Hematopoietic multipotent progenitor cell treated with erythropoietin and hydrocortisone succinate and interleukin-3 and kit ligand, for 8 days (in vitro differentiated cells): ENCODE results near the gene FLYWCH1.

Source experiments
- DNase-seq: peaks from one replicate; pipeline ENCODE4 v3.0.0-alpha.2; 2015

Gene FLYWCH1

GRCh38 chr16:2911638-2912329 lies at the start of gene FLYWCH1:
Gene FLYWCH1, plus strand, starts transcription at chr16:2911931. Its CDS starts 17,755 bp downstream, at chr16:2929686.
- peak; percentile 98 for DNase-seq

DNA sequence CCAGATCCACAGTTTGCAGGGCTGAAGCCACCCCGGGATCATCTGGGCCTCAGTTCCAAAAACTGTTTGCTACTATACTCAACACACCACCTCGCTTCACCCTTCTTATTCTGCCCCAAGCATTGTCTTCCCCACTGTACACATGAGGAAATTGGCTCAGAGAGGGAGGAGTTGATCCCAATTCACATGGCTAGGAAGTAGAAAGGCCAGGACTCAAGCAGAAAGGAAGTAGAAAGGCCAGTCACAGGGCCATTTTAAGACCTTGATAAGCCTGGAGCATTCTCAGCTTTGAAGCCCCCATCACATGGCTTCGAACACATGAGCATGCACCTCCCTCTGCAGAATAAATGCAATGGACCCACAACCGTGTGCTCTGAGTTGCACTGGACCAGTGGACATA lies 46.1 kb upstream of the FLYWCH1 start:
- DNase-seq = no peak

- DNase-seq = no peak
These were observed 45.3 kb upstream of the FLYWCH1 start for GRCh38 chr16:2866431-2866830.

- DNase-seq = no peak
These were observed 44.1 kb upstream of the FLYWCH1 start for GRCh38 chr16:2867661-2867986.

DNA sequence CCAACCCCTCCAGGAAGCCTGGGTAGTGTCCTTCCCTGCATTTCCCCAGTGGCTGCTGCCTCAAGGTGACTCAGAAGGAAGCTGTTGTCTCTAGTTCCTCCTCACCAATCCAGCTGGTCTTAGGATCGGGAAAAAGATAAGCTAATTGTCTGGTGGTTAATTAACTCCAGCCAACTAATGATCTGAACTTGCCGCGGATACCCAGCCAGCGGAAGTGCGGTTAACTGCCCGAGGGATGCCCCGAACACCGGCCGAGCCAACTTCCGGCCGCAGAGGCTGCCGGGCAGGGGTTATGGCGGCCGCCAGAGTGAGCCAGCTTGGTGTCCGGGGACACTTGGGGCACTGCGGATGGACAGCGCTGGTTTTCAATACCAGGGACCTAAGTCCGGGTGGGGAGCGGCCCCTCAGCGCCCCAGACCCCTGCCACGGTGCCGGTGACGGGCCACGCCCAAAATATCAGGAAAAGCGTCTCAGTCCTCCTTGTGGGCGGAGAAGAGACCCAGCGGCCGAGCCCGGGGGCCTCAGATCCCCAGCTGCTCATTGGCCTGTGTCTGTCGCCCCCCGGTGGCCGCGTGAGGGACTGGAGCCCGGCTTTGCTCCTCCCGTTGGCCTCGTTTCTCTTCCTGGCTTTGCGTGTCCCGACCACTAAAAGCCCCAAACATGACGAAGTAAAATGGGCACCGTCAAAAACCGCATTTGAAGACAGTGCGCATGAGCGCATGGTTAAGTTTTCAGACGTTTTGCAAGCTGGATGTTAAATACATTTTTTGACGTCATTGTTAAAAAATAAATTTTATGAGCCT lies 43.5 kb upstream of the FLYWCH1 start:
- peak; percentile 96 for DNase-seq

GRCh38 chr16:2871926-2872325 lies 39.8 kb upstream of the FLYWCH1 start:
- no peak for DNase-seq

- no peak for DNase-seq
These were observed 37.5 kb upstream of the FLYWCH1 start for GRCh38 chr16:2874032-2874911.

- peak; percentile 81 for DNase-seq
These were observed 36.8 kb upstream of the FLYWCH1 start for GRCh38 chr16:2874912-2875362.

DNA sequence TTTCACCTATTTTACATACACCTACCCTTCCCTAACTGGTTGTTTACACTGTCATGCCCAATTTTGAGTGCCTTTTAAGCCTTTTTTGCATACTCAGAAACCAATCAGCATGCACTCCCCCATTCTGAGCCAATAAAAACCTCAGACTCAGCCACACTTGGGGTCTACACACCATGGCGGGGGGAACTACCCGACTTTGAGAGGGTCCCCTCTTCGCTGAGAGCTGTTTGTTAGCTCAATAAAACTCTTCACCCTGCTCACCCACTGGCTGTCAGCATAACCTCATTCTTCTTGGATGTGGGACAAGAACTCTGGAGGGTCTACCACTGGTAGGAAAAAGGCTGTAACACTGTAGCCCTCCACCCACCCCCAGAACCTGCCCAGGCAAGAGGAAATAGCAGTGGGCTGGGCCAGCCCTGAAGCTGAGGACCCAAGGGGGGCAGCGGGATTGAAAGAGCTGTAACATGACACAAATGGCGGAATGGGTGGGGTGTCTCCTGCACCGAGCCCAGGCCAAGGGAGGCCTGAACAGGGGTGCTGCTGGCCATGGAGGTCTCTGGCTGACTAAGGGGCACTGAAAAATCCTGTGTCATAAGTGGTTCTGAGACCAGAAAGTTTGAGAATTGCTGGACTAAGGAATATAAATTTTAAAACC lies 31.8 kb upstream of the FLYWCH1 start:
- no peak for DNase-seq

DNA sequence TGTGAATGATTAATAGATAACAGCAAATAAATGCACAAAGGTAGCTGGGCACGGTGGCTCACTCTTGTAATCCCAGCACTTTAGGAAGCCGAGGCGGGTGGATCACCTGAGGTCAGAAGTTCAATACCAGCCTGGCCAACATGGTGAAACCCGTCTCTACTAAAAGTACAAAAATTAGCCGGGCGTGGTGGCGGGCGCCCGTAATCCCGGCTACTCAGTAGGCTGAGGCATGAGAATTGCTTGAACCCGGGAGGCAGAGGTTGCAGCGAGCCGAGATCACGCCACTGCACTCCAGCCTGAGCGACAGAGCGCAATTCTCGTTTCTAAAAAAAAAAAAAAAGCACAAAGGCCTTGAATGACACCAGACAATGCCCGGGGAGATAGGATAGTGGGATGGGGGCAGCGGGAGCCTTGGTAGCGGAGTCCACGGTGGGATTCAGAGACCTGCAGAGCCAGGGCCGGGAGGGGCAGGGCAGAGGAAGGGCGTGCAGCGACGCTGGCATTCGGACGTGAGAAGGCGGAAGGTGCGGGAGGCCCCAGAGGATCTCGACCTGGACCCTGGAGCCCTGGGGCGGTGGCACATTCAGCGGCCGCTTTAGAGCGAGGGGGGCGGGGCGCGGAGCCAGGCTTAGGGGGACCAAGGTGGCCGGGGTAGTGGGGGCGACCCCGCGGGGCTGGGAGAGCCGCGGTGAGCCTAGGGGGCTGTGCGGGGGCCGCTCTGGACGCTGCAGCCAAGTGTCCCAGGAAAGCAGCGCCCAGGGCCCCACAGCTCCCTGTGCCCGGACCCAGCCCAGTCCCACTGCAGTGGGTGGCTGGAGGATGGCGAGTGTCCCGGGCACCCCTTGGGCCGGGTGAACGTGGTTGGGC lies 29.7 kb upstream of the FLYWCH1 start:
- DNase-seq = peak; percentile 30

GRCh38 chr16:2882650-2883457 lies 28.9 kb upstream of the FLYWCH1 start, which contains the start of gene FLYWCH2:
Gene FLYWCH2, plus strand, starts transcription at chr16:2883215. Its CDS starts 13,235 bp downstream, at chr16:2896450.
- DNase-seq = peak; percentile 98

- DNase-seq = peak; percentile 18
These were observed 28.2 kb upstream of the FLYWCH1 start for GRCh38 chr16:2883458-2883908.

GRCh38 chr16:2884041-2884451 lies 27.7 kb upstream of the FLYWCH1 start:
- no peak for DNase-seq

DNA sequence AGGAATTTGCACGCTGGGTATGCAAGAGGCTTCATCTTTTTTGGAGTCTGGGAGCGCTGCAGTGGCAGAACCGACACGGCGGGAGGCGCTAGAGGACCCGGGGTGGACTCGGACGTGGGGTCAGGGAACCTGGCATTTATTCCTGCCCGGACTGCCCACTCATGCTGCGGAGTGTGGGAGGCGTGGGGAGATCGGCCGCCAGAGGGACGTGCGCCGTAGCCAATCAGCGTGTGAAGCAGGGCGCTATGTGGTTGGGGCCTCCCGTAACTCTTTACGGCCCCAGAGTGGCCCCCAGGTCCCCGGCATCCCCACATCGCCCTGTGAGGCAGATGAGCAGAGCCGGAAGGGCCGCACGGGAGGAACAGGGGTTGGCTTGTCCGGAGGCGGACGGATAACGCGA lies 17.5 kb upstream of the FLYWCH1 start:
- no peak for DNase-seq

GRCh38 chr16:2895813-2896212 lies 15.9 kb upstream of the FLYWCH1 start:
- no peak for DNase-seq

DNA sequence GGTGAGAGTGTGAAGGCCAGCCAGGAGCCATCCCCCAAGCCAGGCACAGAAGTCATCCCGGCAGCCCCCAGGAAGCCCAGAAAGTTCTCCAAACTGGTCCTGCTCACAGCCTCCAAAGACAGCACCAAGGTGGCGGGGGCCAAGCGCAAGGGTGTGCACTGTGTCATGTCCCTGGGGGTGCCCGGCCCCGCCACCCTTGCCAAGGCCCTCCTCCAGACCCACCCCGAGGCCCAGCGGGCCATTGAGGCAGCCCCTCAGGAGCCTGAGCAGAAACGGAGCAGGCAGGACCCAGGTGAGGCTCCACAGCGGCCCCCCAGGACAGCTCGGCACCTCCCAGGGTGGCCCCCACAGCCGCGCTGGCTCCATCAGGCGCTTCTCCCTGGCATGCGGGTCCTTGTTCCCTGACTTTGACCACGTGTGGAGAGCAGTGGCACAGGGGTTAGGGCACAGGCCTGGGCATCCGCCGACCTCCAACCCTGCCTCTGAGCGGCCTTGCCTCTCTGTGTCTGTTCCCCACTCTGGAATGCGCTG lies 15.2 kb upstream of the FLYWCH1 start:
- DNase-seq = no peak

- DNase-seq = no peak
These were observed 14.6 kb upstream of the FLYWCH1 start for GRCh38 chr16:2897110-2897509.

DNA sequence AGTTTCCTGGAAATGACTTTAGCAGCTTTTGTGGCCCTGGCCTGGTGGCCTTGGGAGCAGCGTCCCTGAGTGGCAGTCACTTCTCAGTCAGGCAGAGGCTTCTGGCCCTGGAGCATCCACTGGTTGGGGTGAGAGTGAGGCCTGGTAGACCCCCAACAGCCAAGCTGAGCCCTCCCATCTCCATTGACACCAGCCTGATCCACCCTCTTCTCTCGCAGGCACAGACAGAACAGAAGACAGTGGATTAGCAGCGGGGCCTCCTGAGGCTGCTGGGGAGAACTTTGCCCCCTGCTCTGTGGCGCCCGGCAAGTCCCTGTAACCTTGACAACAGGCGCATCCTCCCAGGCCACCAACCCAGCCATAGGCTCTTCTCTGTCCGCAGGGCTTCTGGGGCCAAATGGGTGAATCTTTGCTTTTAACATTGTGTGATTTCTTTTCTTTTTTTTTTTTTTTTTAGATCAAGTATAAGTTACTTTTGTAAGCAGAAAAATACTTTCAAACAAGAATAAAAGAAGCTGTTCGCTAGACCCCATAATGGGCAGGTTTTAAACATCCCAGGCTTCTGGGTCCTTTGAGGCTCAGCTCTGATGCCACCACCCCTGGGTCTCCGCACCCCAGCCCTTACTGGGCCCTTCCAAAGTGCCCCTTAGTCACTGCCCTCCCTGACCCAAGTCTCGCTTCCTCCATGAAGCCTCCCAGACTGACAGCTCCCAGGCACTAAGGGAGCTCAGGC lies 12.7 kb upstream of the FLYWCH1 start:
- DNase-seq = no peak

DNA sequence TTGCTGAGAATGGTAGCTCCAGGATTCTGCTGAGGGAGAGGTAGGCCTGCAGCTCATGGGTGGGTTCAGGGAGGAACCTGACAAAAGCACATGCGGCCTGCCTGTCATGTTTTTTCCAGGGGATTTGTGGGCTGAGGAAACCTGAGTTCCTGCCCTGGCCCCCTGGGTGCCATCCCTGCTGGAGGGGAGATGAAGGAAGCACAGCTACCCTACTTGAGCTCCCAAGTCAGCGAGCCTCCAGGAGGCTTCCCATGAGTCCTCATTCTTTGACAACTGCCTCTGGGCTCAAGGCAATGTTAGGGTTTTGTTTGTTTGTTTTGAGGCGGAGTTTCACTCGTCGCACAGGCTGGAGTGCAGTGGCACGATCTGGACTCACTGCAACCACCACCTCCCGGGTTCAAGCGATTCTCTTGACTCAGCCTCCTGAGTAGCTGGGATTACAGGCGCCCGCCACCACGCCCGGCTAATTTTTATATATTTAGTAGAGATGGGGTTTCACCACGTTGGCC lies 12.1 kb upstream of the FLYWCH1 start:
- no peak for DNase-seq
